Suprapubic skin (tissue), 4 donors: ENCODE results near the gene STIM2.
"Not testable (repeated sequence)": the region's sequence is repeated elsewhere in the genome, so short reads cannot be mapped to it uniquely, and the experiment has no call there.

Experiments used
- POLR2A ChIP-seq, 2 donors: fragments of 450-650 bp; IDR thresholded peaks; one replicate each; pipeline ENCODE4 v1.6.1; 2017; ENCODE audit warnings: antibody characterized with exemption in 2 of 2, mild to moderate bottlenecking in 2 of 2, moderate library complexity in 2 of 2
- POLR2AphosphoS5 ChIP-seq, 3 donors: sonication (generic); formaldehyde crosslinking; IDR thresholded peaks; one replicate each; pipeline ENCODE4 v1.6.1; 2017; ENCODE audit warnings: antibody characterized with exemption in 3 of 3
- TF ChIP-seq, protein P1 (sequence below), 2 donors: fragments of 200-600 bp in 1 of 2; fragments of 450-650 bp in 1 of 2; sonication (generic) in 1 of 2; IDR thresholded peaks; one replicate each; pipeline ENCODE4 v1.5.1; 2016 to 2019; ENCODE audit warnings: antibody characterized with exemption in 2 of 2, mild to moderate bottlenecking in 1 of 2, moderate library complexity in 1 of 2

DNA sequence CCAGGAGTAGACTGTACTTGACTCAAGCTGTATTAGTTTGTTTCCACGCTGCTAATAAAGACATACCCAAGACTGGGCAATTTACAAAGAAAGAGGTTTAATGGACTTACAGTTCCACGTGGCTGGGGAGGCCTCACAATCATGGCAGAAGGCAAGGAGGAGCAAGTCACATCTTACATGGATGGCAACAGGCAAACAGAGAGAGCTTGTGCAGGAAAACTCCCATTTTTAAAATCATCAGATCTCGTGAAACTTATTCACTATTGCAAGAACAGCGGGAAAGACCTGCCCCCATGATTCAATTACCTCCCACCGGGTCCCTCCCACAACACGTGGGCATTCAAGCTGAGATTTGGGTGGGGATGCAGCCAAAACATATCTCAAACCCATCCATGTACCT is 37.7 kb upstream of the STIM2 start:
- not testable (repeated sequence) for TF ChIP-seq POLR2A, POLR2AphosphoS5 (IDR thresholded peaks at IDR 0.05)
- TF ChIP-seq, protein P1, sequence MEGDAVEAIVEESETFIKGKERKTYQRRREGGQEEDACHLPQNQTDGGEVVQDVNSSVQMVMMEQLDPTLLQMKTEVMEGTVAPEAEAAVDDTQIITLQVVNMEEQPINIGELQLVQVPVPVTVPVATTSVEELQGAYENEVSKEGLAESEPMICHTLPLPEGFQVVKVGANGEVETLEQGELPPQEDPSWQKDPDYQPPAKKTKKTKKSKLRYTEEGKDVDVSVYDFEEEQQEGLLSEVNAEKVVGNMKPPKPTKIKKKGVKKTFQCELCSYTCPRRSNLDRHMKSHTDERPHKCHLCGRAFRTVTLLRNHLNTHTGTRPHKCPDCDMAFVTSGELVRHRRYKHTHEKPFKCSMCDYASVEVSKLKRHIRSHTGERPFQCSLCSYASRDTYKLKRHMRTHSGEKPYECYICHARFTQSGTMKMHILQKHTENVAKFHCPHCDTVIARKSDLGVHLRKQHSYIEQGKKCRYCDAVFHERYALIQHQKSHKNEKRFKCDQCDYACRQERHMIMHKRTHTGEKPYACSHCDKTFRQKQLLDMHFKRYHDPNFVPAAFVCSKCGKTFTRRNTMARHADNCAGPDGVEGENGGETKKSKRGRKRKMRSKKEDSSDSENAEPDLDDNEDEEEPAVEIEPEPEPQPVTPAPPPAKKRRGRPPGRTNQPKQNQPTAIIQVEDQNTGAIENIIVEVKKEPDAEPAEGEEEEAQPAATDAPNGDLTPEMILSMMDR (IDR thresholded peaks at IDR 0.05), result not testable (repeated sequence)
